Thyroid gland (tissue), 4 donors: ENCODE measurements around the gene EPDR1. TPM values are rescaled to one million over a fixed set of nuclear protein-coding genes. Genes with fewer than 3 reads are reported as not detected.
"Not testable (repeated sequence)": the region's sequence is repeated elsewhere in the genome, so short reads cannot be mapped to it uniquely, and the experiment has no call there.

Experiments
- DNase-seq, 2 donors: peaks; one replicate each; pipeline ENCODE4 v3.0.0-alpha.2; 2019
- H3K27ac ChIP-seq, 3 donors: fragments of 200-600 bp; sonication (generic); 1 replicate in 2 of 3; 2 replicates in 1 of 3; pipeline ENCODE4 v1.5.1; 2016 to 2019; ENCODE audit warnings: mild to moderate bottlenecking in 1 of 3, moderate library complexity in 1 of 3
- H3K27me3 ChIP-seq: fragments of 200-600 bp; sonication (generic); one replicate; pipeline ENCODE4 v1.5.1; 2019
- H3K36me3 ChIP-seq, 2 donors: fragments of 200-600 bp; sonication (generic); one replicate each; pipeline ENCODE4 v1.5.1; 2016 to 2019
- H3K4me1 ChIP-seq, 2 donors: fragments of 200-600 bp; sonication (generic); one replicate each; pipeline ENCODE4 v1.5.1; 2017 to 2019
- H3K4me3 ChIP-seq, 3 donors: fragments of 200-600 bp; sonication (generic); replicated peaks in 1 of 3; 1 replicate in 2 of 3; 2 replicates in 1 of 3; pipeline ENCODE4 v1.5.1; 2016; ENCODE audit warnings: mild to moderate bottlenecking in 1 of 3
- H3K9me3 ChIP-seq: fragments of 200-600 bp; sonication (generic); one replicate; pipeline ENCODE4 v1.5.1; 2017
- POLR2A ChIP-seq, 2 donors: fragments of 450-650 bp; IDR thresholded peaks; one replicate each; pipeline ENCODE4 v1.6.1; 2017; ENCODE audit warnings: antibody characterized with exemption in 2 of 2, mild to moderate bottlenecking in 2 of 2, moderate library complexity in 1 of 2
- WGBS, 2 donors: methylation state at CpG; one replicate each; pipeline ENCODE4 v1.1.5; 2017; 5-methylcytosine and 5-hydroxymethylcytosine counted together
- intact Hi-C: fragments of 100-400 bp; cut with DNase I; formaldehyde crosslinking; loops from one replicate; pipeline ENCODE4 v1.15.1; 2023
- total RNA-seq, 4 donors: library from RNA; depleted of rRNA; stranded (reverse); fragments of >200 nt; gene quantifications; one replicate each; pipeline ENCODE4 v1.2.3, GENCODE V29; 2016
- TF ChIP-seq, protein P1 (sequence below), 6 experiments: fragments of 200-600 bp in 3 of 6; fragments of 450-650 bp in 3 of 6; sonication (generic) in 3 of 6; IDR thresholded peaks; one replicate each; pipeline ENCODE4 v1.5.1; 2016 to 2019; ENCODE audit warnings: antibody characterized with exemption in 6 of 6, mild to moderate bottlenecking in 2 of 6, inconsistent platforms in 1 of 6, moderate library complexity in 1 of 6

EPDR1 gene
- total RNA-seq, 4 donors from 2014 or later: 66.9 to 105 (median 77.3) TPM

- DNase-seq: no peak
- H3K9me3 ChIP-seq: no peaks in the 10 kb centered on the region
- WGBS, 2 donors: 93 to 96% methylated on average over 7 of the region's 7 CpGs
- H3K4me1 ChIP-seq: peaks cover 8 to 13% of the 10 kb centered on the region in 2 donors
- H3K36me3 ChIP-seq: peaks cover 0 to 8% of the 10 kb centered on the region in 2 donors
- H3K27ac ChIP-seq: no peak overlapping the region
- no peaks in the 10 kb centered on the region for H3K27me3 ChIP-seq
- intact Hi-C loops: no loop called here
- TF ChIP-seq, protein P1, sequence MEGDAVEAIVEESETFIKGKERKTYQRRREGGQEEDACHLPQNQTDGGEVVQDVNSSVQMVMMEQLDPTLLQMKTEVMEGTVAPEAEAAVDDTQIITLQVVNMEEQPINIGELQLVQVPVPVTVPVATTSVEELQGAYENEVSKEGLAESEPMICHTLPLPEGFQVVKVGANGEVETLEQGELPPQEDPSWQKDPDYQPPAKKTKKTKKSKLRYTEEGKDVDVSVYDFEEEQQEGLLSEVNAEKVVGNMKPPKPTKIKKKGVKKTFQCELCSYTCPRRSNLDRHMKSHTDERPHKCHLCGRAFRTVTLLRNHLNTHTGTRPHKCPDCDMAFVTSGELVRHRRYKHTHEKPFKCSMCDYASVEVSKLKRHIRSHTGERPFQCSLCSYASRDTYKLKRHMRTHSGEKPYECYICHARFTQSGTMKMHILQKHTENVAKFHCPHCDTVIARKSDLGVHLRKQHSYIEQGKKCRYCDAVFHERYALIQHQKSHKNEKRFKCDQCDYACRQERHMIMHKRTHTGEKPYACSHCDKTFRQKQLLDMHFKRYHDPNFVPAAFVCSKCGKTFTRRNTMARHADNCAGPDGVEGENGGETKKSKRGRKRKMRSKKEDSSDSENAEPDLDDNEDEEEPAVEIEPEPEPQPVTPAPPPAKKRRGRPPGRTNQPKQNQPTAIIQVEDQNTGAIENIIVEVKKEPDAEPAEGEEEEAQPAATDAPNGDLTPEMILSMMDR (IDR thresholded peaks at IDR 0.05): no peak
- TF ChIP-seq POLR2A (IDR thresholded peaks at IDR 0.05): no peak
- no peak overlapping the region for H3K4me3 ChIP-seq
These were observed 26.9 kb downstream of the EPDR1 start for GRCh38 chr7:37947138-37947940.

- Histone ChIP-seq H3K4me3 (no peak overlapping the region), H3K27me3 (no peaks in the 10 kb centered on the region), H3K36me3 (peaks cover 0 to 8% of the 10 kb centered on the region in 2 donors), H3K9me3 (no peaks in the 10 kb centered on the region), H3K27ac (no peak overlapping the region), H3K4me1 (peaks cover 5 to 10% of the 10 kb centered on the region in 2 donors)
- TF ChIP-seq, protein P1 (IDR thresholded peaks at IDR 0.05): no peak
- no peak for TF ChIP-seq POLR2A (IDR thresholded peaks at IDR 0.05)
- DNase-seq: no peak
- intact Hi-C loops: no loop called here
- WGBS, 2 donors: 89 to 92% methylated on average over 7 of the region's 7 CpGs
These were observed 27.4 kb downstream of the EPDR1 start for GRCh38 chr7:37947941-37948210.

- intact Hi-C loops: no loop called here
- Histone ChIP-seq H3K27ac (no peak overlapping the region), H3K27me3 (no peaks in the 10 kb centered on the region), H3K4me3 (no peak overlapping the region), H3K9me3 (no peaks in the 10 kb centered on the region), H3K36me3 (peaks cover 0 to 8% of the 10 kb centered on the region in 2 donors), H3K4me1 (no peaks in the 10 kb centered on the region)
- DNase-seq: no peak
- 74 to 95% methylated on average over 2 of the region's 2 CpGs for WGBS, 2 donors
- TF ChIP-seq POLR2A (IDR thresholded peaks at IDR 0.05): no peak
- TF ChIP-seq, protein P1 (IDR thresholded peaks at IDR 0.05): no peak
These were observed 31.8 kb downstream of the EPDR1 start for GRCh38 chr7:37952240-37952639.

DNA sequence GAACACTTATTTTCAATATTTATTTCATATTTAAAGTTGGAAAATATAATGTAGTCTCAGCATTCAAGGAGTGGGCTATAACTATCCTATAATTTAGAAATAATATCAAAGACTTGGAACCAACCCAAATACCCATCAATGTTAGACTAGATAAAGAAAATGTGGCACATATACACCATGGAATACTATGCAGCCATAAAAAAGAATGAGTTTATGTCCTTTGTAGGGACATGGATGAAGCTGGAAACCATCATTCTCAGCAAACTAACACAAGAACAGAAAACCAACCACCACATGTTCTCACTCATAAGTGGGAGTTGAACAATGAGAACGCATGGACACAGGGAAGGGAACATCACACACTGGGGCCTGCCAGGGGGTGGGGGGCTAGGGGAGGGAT lies 33.8 kb downstream of the EPDR1 start:
- H3K27me3 ChIP-seq, intact Hi-C loops, H3K4me1 ChIP-seq, H3K4me3 ChIP-seq, H3K36me3 ChIP-seq, H3K27ac ChIP-seq, DNase-seq, H3K9me3 ChIP-seq: not testable (repeated sequence)
- WGBS, 2 donors: 95 to 96% methylated on average over 1 of the region's 1 CpG

DNA sequence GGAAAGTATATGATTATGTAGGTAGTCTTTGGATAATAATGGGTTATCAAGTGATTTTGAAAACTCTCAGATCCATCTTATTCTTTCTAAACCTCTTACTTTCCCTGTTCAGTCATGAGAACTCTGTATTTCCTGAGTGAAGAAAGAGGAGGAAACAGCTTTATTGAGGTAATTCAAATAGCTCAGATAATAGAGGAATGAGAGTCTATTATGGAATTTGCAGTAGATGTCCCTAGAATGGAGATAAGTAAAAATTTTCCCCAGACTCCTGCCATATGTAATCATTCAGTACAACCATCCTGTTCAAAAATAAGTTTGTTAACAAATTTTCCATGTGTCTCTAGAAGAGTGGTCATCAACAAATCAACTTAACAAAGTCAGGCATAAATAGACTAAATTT lies 36.4 kb downstream of the EPDR1 start:
- no peak for TF ChIP-seq POLR2A (IDR thresholded peaks at IDR 0.05)
- TF ChIP-seq, protein P1 (IDR thresholded peaks at IDR 0.05): no peak
- Histone ChIP-seq H3K9me3 (no peaks in the 10 kb centered on the region), H3K4me3 (no peak overlapping the region), H3K36me3 (no peaks in the 10 kb centered on the region), H3K27me3 (no peaks in the 10 kb centered on the region), H3K4me1 (no peaks in the 10 kb centered on the region), H3K27ac (no peak overlapping the region)
- no peak for DNase-seq
- intact Hi-C loops: no loop called here
